HTR-8/SVneo (cell line): Measurements from ENCODE around the gene OR13A1.
"Not testable (repeated sequence)": the region's sequence is repeated elsewhere in the genome, so short reads cannot be mapped to it uniquely, and the experiment has no call there.

Source experiments
- DNase-seq: peaks from one replicate; pipeline ENCODE4 v3.0.0; 2011; ENCODE audit warnings: low spot score, mixed read lengths; ENCODE audit not compliant: insufficient read length
- FAIRE-seq: peaks from 2 replicates; lab custom pipeline; 2011; peaks lifted over from hg19 to GRCh38; lab: Jason Lieb, UNC

The OR13A1 gene

DNA sequence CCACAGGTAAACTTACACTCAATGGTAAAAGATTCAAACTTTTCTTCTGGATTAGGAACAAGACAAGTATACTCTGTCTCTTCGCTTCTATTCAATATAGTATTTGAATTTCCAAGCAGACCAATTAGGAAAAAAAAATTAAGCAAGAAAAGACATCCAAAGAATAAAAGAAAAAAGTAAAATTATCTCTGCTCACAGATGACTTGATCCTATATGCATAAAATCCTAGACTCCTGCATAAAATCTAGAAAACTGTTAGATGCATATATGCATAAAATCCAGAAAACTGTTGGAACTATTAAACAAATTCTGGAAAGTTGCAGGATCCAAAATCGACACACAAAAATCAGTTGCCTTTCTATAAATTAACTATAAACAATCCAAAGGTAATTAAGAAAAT is at the start of gene OR13A1:
Gene OR13A1, minus strand, starts transcription at position 101 of the 400 bp plus-strand sequence. CDS start 11,186 bp downstream, outside the sequence.
- DNase-seq (no peak), FAIRE-seq (no peak)

DNA sequence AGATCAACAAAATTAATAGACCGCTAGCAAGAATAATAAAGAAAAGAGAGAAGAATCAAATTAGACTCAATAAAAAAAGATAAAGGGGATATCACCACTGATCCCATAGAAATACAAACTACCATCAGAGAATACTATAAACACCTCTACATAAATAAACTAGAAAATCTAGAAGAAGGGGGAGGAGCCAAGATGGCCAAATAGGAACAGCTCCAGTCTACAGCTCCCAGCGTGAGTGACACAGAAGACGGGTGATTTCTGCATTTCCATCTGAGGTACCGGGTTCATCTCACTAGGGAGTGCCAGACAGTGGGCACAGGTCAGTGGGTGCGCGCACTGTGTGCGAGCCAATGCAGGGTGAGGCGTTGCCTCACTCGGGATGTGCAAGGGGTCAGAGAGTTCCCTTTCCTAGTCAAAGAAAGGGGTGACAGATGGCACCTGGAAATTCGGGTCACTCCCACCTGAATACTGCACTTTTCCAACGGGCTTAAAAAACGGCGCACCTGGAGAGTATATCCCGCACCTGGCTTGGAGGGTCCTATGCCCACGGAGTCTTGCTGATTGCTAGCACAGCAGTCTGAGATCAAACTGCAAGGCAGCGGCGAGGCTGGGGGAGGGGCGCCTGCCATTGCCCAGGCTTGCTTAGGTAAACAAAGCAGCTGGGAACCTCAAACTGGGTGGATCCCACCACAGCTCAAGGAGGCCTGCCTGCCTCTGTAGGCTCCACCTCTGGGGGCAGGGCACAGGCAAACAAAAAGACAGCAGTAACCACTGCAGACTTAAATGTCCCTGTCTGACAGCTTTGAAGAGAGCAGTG is 46.8 kb upstream of the OR13A1 start:
- DNase-seq: not testable (repeated sequence)

GRCh38 chr10:45358961-45359360 is 43.6 kb upstream of the OR13A1 start:
- FAIRE-seq, DNase-seq: not testable (repeated sequence)

More for the DNA sequence above, 46.8 kb upstream of the OR13A1 start:
- FAIRE-seq: not testable (repeated sequence)

DNA sequence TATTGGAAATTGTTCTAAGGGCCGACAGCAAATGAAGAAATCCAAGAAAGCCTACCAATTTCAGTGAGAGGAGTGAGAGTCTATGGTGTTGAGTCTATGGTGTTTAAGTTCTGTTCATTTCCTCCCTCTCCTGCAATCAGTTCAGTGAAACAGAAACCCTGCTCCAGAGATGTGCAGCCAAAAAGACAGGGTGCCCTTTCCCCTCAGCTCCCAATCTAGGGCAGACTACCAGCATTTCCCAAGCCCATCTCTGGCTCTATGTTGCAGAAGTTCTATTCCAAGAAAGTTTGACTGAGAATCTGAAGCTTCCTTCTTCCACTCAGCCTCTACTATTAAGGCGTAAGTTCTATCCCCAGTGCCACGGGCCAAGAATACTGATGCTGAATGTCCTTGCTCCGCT is 40.1 kb upstream of the OR13A1 start:
- DNase-seq (no peak), FAIRE-seq (no peak)

DNA sequence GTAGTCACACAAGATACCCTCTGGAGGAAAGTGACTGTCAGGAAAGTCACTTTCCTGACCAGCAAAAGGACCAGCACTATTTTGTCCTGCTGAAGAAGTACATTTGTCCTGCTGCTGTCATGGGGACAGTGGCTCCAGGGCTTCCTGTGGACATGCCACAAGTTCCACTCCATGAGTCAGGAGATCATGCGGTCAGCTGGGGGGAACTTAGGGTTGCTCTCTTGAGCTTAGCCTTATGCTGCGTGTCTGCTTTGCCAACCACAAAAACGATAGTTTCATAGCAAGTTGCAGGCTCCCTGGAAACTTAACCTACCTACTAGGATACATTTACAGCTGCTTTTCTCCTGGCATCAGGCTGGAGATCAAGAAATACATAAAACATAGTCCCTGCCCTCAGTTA is 38.9 kb upstream of the OR13A1 start:
- DNase-seq (no peak), FAIRE-seq (no peak)

DNA sequence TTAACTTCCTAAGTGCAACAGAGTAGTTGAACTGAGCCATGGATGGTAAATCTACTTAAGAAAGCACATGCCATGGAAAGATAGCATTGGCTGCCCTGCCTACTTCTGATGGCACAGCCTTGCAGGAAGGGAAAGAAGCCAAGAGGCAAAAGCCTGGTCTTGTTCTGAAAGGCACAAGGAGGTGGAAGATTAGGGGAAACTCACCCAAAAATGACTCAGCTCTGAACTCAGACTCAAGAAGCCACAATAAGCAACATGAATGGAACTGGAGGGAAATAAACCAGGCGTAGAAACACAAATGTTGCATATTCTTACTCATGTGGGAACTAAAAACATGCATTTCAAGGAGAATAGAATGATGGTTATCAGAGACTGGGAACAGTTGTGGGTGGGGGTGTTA is 37.8 kb upstream of the OR13A1 start:
- FAIRE-seq: no peak
- no peak for DNase-seq

DNA sequence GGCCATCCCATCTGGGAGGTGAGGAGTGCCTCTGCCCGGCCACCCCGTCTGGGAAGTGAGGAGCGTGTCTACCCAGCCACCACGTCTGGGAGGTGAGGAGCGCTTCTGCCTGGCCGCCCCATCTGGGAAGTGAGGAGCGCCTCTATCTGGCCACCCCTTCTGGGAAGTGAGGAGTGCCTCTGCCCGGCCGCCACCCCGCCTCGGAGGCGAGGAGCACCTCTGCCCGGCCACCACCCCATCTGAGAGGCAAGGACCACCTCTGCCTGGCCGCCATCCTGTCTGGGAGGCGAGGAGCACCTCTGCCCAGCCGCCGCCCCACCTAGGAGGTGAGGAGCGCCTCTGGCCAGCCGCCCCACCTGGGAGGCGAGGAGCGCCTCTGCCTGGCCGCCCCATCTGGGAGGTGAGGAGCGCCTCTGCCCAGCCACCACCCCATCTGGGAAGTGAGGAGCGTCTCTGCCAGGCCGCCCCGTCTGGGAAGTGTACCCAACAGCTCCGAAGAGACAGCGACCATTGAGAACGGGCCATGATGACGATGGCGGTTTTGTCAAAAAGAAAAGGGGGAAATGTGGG is 32.9 kb upstream of the OR13A1 start:
- FAIRE-seq: not testable (repeated sequence)

DNA sequence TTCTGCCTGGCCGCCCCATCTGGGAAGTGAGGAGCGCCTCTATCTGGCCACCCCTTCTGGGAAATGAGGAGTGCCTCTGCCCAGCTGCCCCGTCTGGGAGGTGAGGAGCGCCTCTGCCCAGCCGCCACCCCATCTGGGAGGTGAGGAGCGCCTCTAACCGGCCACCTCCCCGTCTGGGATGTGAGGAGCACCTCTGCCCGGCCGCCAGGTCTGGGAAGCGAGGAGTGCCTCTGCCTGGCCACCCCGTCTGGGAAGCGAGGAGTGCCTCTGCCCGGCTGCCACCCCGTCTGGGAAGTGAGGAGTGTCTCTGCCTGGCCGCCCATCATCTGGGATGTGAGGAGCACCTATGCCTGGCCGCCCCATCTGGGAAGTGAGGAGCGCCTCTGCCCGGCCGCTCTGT is 32.1 kb upstream of the OR13A1 start:
- FAIRE-seq, DNase-seq: not testable (repeated sequence)

More for the DNA sequence above, 32.9 kb upstream of the OR13A1 start:
- DNase-seq: not testable (repeated sequence)

DNA sequence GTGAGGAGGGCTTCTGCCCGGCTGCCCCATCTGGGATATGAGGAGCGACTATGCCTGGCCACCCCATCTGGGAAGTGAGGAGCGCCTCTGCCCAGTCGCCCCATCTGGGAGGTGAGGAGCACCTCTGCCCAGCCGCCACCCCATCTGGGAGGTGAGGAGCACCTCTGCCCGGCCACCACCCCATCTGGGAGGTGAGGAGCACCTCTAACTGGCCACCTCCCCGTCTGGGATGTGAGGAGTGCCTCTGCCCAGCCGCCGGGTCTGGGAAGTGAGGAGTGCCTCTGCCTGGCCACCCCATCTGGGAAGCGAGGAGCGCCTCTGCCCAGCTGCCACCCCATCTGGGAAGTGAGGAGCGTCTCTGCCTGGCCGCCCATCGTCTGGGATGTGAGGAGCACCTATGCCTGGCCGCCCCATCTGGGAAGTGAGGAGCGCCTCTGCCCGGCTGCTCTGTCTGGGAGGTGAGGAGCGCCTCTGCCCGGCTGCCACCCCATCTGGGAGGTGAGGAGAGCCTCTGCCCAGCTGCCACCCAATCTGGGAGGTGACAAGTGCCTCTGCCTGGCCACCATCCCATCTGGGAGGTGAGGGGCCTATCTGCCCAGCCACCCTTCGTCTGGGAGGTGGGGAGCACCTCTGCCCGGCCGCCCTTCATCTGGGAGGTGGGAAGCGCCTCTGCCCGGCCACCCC is 31.4 kb upstream of the OR13A1 start:
- DNase-seq, FAIRE-seq: not testable (repeated sequence)

DNA sequence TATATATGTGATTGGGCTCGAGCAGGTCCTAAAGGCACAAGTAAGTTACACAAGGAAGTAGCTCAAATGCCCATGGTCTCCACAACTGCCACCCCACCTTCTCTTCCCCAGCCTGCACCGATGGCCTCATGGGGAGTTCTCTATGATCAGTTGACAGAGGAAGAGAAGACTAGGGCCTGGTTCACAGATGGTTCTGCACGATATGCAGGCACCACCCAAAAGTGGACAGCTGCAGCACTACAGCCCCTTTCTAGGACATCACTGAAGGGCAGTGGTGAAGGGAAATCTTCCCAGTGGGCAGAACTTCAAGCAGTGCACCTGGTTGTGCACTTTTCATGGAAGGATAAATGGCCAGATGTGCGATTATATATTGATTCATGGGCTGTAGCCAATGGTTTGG is 25.0 kb upstream of the OR13A1 start:
- DNase-seq, FAIRE-seq: not testable (repeated sequence)

GRCh38 chr10:45339894-45340293 is 24.5 kb upstream of the OR13A1 start:
- FAIRE-seq (no peak), DNase-seq (no peak)

- not testable (repeated sequence) for FAIRE-seq, DNase-seq
Measured at GRCh38 chr10:45331824-45332223, 16.4 kb upstream of the OR13A1 start.

DNA sequence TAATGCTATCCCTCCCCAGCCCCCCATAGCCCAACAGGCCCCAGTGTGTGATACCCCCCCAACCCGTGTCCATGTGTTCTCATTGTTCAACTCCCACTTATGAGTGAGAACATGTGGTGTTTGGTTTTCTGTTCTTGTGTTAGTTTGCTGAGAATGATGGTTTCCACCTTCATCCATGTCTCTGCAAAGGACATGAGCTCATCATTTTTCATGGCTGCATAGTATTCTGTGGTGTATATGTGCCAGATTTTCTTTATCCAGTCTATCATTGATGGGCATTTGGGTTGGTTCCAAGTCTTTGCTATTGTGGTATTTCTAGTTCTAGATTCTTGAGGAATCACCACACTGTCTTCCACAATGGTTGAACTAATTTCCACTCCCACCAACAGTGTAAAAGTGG is 11.5 kb upstream of the OR13A1 start:
- DNase-seq, FAIRE-seq: not testable (repeated sequence)

DNA sequence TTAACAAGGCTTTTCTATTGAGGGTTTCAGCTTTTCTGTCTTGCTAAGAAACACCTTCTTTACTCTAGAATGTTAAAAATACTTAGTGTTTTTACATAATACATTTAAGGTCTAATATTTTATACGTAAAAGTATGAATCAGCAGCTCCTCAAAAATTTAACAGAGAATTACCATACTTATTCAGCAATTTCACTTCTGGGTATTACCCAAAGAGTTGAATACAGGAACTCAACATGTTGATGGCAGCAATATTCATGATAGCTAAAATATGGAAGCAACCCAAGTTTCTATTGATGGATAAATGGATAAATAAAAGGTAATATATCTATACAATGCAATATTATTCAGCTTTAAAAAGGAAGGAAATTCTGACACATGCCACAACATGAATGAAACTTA is 9.7 kb upstream of the OR13A1 start:
- FAIRE-seq (no peak), DNase-seq (no peak)

- FAIRE-seq (no peak), DNase-seq (no peak)
Measured at GRCh38 chr10:45319702-45320101, 4.3 kb upstream of the OR13A1 start.

DNA sequence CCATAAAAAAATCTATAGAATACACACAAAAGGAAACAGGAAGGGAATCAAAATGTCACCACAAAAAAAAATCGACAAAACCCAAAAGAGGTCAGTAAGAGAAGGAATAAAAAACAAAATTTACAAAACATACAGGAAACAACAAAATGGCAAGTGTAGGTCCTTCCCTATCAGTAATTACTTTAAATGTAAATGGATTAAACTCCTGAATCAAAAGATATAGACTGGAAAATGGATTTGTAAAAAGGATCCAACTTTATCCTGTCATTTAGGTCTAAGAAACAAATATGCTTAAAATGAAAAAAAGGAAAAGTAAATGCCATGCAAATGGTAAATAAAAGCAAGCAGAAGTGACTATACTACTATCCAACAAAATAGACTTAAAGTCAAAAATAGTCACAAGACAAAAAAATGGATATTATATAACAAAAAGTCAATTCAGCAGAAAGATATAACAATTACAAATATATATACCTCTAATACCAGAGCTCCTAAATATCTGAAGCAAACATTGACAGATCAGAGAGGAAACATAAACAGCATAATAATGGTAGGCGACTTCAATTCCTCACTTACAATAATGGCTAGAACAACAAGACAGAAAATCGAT is 2.0 kb downstream of the OR13A1 start:
- no peak for FAIRE-seq
- no peak for DNase-seq

- FAIRE-seq (no peak), DNase-seq (no peak)
Measured at GRCh38 chr10:45308707-45309106, 6.7 kb downstream of the OR13A1 start.

DNA sequence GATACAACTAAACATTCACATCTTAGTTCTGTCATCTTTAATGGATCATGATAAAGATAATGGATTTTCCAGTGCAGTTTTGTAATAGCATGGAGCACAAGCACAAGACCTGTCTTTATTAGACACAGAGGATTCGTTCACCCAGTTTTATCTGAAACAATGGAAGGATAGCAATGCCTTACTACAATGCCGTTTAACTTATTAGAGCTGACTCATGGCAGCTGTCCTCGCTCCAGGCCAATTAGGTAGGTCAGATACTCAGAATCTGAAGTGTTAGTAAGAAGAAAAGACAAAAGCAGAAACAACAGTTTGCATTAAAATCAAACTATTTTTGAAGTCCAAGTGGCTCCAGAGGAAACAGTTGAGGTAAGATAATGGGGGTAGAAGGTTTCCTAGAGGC is 12.8 kb downstream of the OR13A1 start:
- DNase-seq (no peak), FAIRE-seq (no peak)

GRCh38 chr10:45298341-45298955 is 17.0 kb downstream of the OR13A1 start:
- not testable (repeated sequence) for DNase-seq

DNA sequence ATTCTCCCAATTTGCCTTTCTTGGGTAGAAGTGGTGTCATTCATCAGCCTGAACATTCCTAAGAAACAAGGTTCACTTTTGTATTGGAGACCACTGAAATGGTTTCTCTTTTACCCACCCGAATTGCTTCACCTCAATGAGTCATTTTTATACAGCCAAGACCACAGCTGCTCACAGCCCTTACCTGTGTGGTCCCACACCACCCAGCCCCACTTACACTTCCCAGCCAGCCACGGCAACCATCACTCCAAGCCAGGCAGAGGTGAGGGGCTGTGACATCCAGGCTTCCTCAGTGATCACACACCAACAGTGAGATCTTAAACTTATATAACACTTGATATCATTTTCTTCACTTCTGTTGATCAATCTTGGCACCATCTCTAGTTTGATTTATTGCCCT is 20.7 kb downstream of the OR13A1 start:
- FAIRE-seq (no peak), DNase-seq (no peak)

More at GRCh38 chr10:45298341-45298955, 17.0 kb downstream of the OR13A1 start:
- not testable (repeated sequence) for FAIRE-seq
